Measurements from ENCODE around the gene CUX1. TPM values are rescaled to one million over a fixed set of nuclear protein-coding genes. Genes with fewer than 3 reads are reported as not detected.

The CUX1 gene
- total and polyA plus RNA-seq, 2 donors (not counting 1 experiment from before 2014, with no cell fraction given), result 10.8 to 86.5 TPM

DNA sequence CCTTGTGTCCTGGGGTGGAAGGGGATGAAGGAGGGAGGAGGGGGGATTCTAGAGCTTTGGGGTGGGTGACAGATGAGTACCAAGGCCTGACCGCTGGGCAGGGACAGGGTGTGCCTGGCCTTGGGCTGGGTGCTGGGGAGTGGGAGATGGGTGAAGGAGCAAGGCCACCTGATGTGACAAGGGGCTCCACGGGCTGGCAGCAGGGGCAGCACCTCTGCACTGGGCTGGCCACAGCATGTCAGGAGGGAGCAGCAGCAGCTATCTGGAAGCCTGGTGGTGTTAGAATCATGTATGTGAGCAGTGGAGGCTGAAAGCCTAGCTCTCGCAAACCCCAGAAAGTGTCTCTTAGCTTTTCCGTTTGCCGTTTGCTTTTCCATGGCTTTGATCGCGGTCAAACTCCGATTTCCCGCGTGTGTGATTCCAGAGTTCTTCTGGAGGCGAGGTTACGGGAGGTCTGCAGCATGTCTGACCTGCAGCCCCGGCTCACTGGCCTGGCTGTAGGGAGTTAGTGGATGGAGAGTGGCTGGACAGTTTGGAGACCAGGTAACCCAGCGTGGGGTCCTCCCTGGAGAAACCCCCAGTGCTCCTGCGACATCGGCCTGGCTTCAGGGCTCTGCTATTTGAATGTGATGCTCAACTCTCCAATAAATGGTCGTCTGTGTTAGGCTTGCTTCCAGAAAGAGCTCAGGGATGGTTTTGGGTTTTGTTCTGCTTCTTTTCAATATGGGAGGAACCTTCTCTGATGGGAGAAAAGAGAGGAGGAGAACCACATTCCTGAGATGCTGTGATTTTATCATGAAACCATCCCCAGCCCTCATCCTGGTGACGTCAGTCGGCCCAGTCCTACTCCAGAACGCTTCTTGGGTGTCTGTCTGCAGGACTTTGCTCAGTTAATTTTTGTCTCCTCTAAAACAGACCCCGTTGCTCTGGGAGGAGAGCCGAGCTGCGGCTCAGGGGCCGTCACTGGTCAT lies 105.5 kb downstream of the CUX1 start:
- H3K4me1 ChIP-seq (ENCODE audit: control insufficient read depth in 2 of 2, insufficient read depth in 2 of 2, low read length in 2 of 2), result no peaks in the 10 kb centered on the region
- no peaks in the 10 kb centered on the region for H3K9me3 Mint-ChIP-seq (ENCODE audit: insufficient read depth)
- H4K20me1 ChIP-seq (ENCODE audit: control insufficient read depth, insufficient read depth, low read length, poor library complexity, severe bottlenecking), result peaks cover 37% of the 10 kb centered on the region
- WGBS (ENCODE audit: insufficient coverage), result 98% methylated on average over 24 of the region's 24 CpGs
- H3K9ac ChIP-seq (ENCODE audit: low read length), result no peak overlapping the region
- H3K36me3 ChIP-seq (replicated peaks in 1 of 2; ENCODE audit: control extremely low read depth in 1 of 2, control insufficient read depth in 1 of 2, extremely low read depth in 1 of 2, insufficient read depth in 2 of 2, low read length in 1 of 2), result peaks cover 4 to 7% of the 10 kb centered on the region in 2 experiments
- intact Hi-C loops (cut with micrococcal nuclease), result no loop called here
- DNase-seq (no peak), ATAC-seq (ENCODE audit: low read depth) (no peak)
- peaks cover 69% of the 10 kb centered on the region for H3K79me2 ChIP-seq (ENCODE audit: control insufficient read depth, insufficient read depth, low read length)
- H3K9me3 ChIP-seq (ENCODE audit: control extremely low read depth in 1 of 3, control insufficient read depth in 2 of 3, insufficient read depth in 1 of 3, low read length in 2 of 3), result no peaks in the 10 kb centered on the region
- H2AFZ ChIP-seq (ENCODE audit: insufficient read depth, low read depth, low read length, poor library complexity, severe bottlenecking), result no peak overlapping the region
- no peak overlapping the region for H3K27ac ChIP-seq (ENCODE audit: low read length in 2 of 2)
- no peak overlapping the region for H3K27ac Mint-ChIP-seq
- no peak overlapping the region for H3K4me3 ChIP-seq (ENCODE audit: control extremely low read depth in 1 of 5, extremely low read depth in 1 of 5, insufficient read depth in 1 of 5, low read depth in 2 of 5, low read length in 4 of 5)
- no peak overlapping the region for H3K4me2 ChIP-seq (replicated peaks; ENCODE audit: low read depth, low read length, poor library complexity, severe bottlenecking)
- H3K27me3 ChIP-seq (replicated peaks in 1 of 4; ENCODE audit: control extremely low read depth in 1 of 4, control insufficient read depth in 3 of 4, insufficient read depth in 4 of 4, low read length in 3 of 4), result no peaks in the 10 kb centered on the region
- TF ChIP-seq, protein P1, sequence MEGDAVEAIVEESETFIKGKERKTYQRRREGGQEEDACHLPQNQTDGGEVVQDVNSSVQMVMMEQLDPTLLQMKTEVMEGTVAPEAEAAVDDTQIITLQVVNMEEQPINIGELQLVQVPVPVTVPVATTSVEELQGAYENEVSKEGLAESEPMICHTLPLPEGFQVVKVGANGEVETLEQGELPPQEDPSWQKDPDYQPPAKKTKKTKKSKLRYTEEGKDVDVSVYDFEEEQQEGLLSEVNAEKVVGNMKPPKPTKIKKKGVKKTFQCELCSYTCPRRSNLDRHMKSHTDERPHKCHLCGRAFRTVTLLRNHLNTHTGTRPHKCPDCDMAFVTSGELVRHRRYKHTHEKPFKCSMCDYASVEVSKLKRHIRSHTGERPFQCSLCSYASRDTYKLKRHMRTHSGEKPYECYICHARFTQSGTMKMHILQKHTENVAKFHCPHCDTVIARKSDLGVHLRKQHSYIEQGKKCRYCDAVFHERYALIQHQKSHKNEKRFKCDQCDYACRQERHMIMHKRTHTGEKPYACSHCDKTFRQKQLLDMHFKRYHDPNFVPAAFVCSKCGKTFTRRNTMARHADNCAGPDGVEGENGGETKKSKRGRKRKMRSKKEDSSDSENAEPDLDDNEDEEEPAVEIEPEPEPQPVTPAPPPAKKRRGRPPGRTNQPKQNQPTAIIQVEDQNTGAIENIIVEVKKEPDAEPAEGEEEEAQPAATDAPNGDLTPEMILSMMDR (IDR thresholded peaks at IDR 0.05), result no peak
- TF ChIP-seq EZH2 (IDR thresholded peaks at IDR 0.05; ENCODE audit: borderline replicate concordance, insufficient read depth, low read depth, low read length, poor library complexity, severe bottlenecking), result no peak
- H3K4me3 Mint-ChIP-seq, result no peak overlapping the region
- CTCF ChIA-PET, result no interaction called here
- no peaks in the 10 kb centered on the region for H3K27me3 Mint-ChIP-seq
- POLR2A ChIA-PET, result no interaction called here
- peaks cover 3% of the 10 kb centered on the region for H3K4me1 Mint-ChIP-seq

DNA sequence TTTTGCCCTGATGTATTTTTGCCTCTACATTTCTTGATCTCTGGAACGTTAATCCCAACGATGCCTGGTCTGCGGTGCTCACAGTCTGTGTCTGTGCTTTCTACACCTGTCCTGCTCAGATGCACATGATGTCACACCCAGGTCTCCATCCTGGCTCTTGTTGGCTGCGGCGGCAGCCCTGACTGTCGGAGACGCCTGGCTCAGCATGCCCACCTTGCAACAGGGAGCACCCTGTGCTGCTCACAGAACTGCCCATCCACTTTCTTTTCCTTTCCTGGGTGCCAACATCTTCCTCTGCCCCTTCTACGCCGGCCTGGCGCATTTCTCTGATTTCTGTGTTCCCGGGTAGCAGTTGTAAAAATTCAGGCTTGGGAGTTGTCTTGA lies 106.2 kb downstream of the CUX1 start:
- H3K9ac ChIP-seq (ENCODE audit: low read length), result no peak overlapping the region

More for the DNA sequence above, 106.2 kb downstream of the CUX1 start:
- H3K27me3 ChIP-seq (replicated peaks in 1 of 4; ENCODE audit: control extremely low read depth in 1 of 4, control insufficient read depth in 3 of 4, insufficient read depth in 4 of 4, low read length in 3 of 4), result no peaks in the 10 kb centered on the region
- no peak overlapping the region for H3K27ac ChIP-seq (ENCODE audit: low read length in 2 of 2)
- Mint-ChIP-seq H3K4me1 (peaks cover 3% of the 10 kb centered on the region), H3K27ac (no peak overlapping the region), H3K27me3 (no peaks in the 10 kb centered on the region), H3K4me3 (no peak overlapping the region), H3K9me3 (ENCODE audit: insufficient read depth) (no peaks in the 10 kb centered on the region)
- no peak overlapping the region for H2AFZ ChIP-seq (ENCODE audit: insufficient read depth, low read depth, low read length, poor library complexity, severe bottlenecking)
- no peak overlapping the region for H3K4me3 ChIP-seq (ENCODE audit: control extremely low read depth in 1 of 5, extremely low read depth in 1 of 5, insufficient read depth in 1 of 5, low read depth in 2 of 5, low read length in 4 of 5)
- peaks cover 37% of the 10 kb centered on the region for H4K20me1 ChIP-seq (ENCODE audit: control insufficient read depth, insufficient read depth, low read length, poor library complexity, severe bottlenecking)
- H3K36me3 ChIP-seq (replicated peaks in 1 of 2; ENCODE audit: control extremely low read depth in 1 of 2, control insufficient read depth in 1 of 2, extremely low read depth in 1 of 2, insufficient read depth in 2 of 2, low read length in 1 of 2), result peaks cover 0 to 4% of the 10 kb centered on the region in 2 experiments
- H3K4me2 ChIP-seq (replicated peaks; ENCODE audit: low read depth, low read length, poor library complexity, severe bottlenecking), result no peak overlapping the region
- ATAC-seq (ENCODE audit: low read depth) (no peak), DNase-seq (no peak)
- TF ChIP-seq EZH2 (IDR thresholded peaks at IDR 0.05; ENCODE audit: borderline replicate concordance, insufficient read depth, low read depth, low read length, poor library complexity, severe bottlenecking), result no peak
- TF ChIP-seq, protein P1 (IDR thresholded peaks at IDR 0.05), result no peak
- no peaks in the 10 kb centered on the region for H3K4me1 ChIP-seq (ENCODE audit: control insufficient read depth in 2 of 2, insufficient read depth in 2 of 2, low read length in 2 of 2)
- intact Hi-C loops (cut with micrococcal nuclease), result no loop called here
- peaks cover 64% of the 10 kb centered on the region for H3K79me2 ChIP-seq (ENCODE audit: control insufficient read depth, insufficient read depth, low read length)
- ChIA-PET POLR2A (no interaction called here), CTCF (no interaction called here)
- WGBS (ENCODE audit: insufficient coverage), result 95% methylated on average over 11 of the region's 11 CpGs
- no peaks in the 10 kb centered on the region for H3K9me3 ChIP-seq (ENCODE audit: control extremely low read depth in 1 of 3, control insufficient read depth in 2 of 3, insufficient read depth in 1 of 3, low read length in 2 of 3)
